B cell (primary cell): ENCODE results near the gene ANKRD23. TPM values are rescaled to one million over a fixed set of nuclear protein-coding genes. Genes with fewer than 3 reads are reported as not detected.

ENCODE experiments used
- ATAC-seq: fragments of 200-7000 bp; cut with Tn5 transposase; one replicate; pipeline ENCODE4 v1.10.0; 2021; ENCODE audit warnings: low read depth, mild to moderate bottlenecking, moderate number of reproducible peaks, moderate library complexity
- CTCF ChIA-PET: fragments of 350-600 bp; sonication (Branson Sonifier 250); formaldehyde crosslinking; loops from one replicate; lab custom pipeline; 2021; ENCODE audit warnings: antibody characterized with exemption, inconsistent platforms; lab: Charles Lee
- POLR2A ChIA-PET: fragments of 350-600 bp; sonication (Branson Sonifier 250); formaldehyde crosslinking; loops from one replicate; lab custom pipeline; 2021; ENCODE audit warnings: antibody characterized with exemption; lab: Charles Lee
- DNase-seq: peaks from one replicate; pipeline ENCODE4 v3.0.0; 2013
- H2AFZ ChIP-seq: 2 replicates; pipeline ENCODE4 v1.6.1; 2012; ENCODE audit warnings: mild to moderate bottlenecking, low read depth, low read length; ENCODE audit not compliant: insufficient read depth, poor library complexity, severe bottlenecking
- H3K27ac ChIP-seq, 2 donors: 1 replicate in 1 of 2; 2 replicates in 1 of 2; pipeline ENCODE4 v1.5.1; 2012 to 2013; ENCODE audit warnings: low read length in 2 of 2, mild to moderate bottlenecking in 2 of 2, moderate library complexity in 1 of 2
- H3K27me3 ChIP-seq, 4 experiments: fragments of 200-600 bp in 1 of 4; sonication (generic) in 1 of 4; replicated peaks in 1 of 4; 1 replicate in 2 of 4; 2 replicates in 2 of 4; pipeline versions ENCODE4 v1.6.1 to v1.7.0; 2013 to 2016; ENCODE audit warnings: low read length in 3 of 4, mild to moderate bottlenecking in 2 of 4, mixed read lengths in 1 of 4, moderate library complexity in 1 of 4; ENCODE audit not compliant: insufficient read depth in 4 of 4, control insufficient read depth in 3 of 4; ENCODE audit errors: control extremely low read depth in 1 of 4
- H3K36me3 ChIP-seq, 2 experiments: replicated peaks in 1 of 2; 1 replicate in 1 of 2; 2 replicates in 1 of 2; pipeline versions ENCODE4 v1.6.1 to v1.7.1; 2013; ENCODE audit warnings: low read length in 1 of 2; ENCODE audit not compliant: insufficient read depth in 2 of 2, control insufficient read depth in 1 of 2; ENCODE audit errors: control extremely low read depth in 1 of 2, extremely low read depth in 1 of 2
- H3K4me1 ChIP-seq, 2 donors: fragments of 200-600 bp in 1 of 2; sonication (generic) in 1 of 2; 1 replicate in 1 of 2; 2 replicates in 1 of 2; pipeline versions ENCODE4 v1.5.1 to v1.6.1; 2013 to 2017; ENCODE audit warnings: low read length in 2 of 2; ENCODE audit not compliant: control insufficient read depth in 2 of 2, insufficient read depth in 2 of 2
- H3K4me2 ChIP-seq: replicated peaks from 2 replicates; pipeline ENCODE3; 2012; ENCODE audit warnings: mild to moderate bottlenecking, low read depth, low read length; ENCODE audit not compliant: poor library complexity, severe bottlenecking
- H3K4me3 ChIP-seq, 5 experiments: fragments of 200-600 bp in 1 of 5; sonication (generic) in 1 of 5; 1 replicate in 3 of 5; 2 replicates in 2 of 5; pipeline versions ENCODE4 v1.5.1 to v1.7.0; 2011 to 2016; ENCODE audit warnings: low read length in 4 of 5, mild to moderate bottlenecking in 4 of 5, low read depth in 2 of 5, control low read depth in 1 of 5, moderate library complexity in 1 of 5; ENCODE audit not compliant: insufficient read depth in 1 of 5; ENCODE audit errors: control extremely low read depth in 1 of 5, extremely low read depth in 1 of 5
- H3K79me2 ChIP-seq: fragments of 200-600 bp; sonication (generic); one replicate; pipeline ENCODE4 v1.6.0; 2016; ENCODE audit warnings: low read length; ENCODE audit not compliant: control insufficient read depth, insufficient read depth
- H3K9ac ChIP-seq: fragments of 200-600 bp; sonication (generic); 2 replicates; pipeline ENCODE4 v1.6.1; 2017; ENCODE audit warnings: mild to moderate bottlenecking, low read length, moderate library complexity
- H3K9me3 ChIP-seq, 3 donors: one replicate each; pipeline versions ENCODE4 v1.6.1 to v1.7.1; 2013; ENCODE audit warnings: low read length in 2 of 3; ENCODE audit not compliant: control insufficient read depth in 2 of 3, insufficient read depth in 1 of 3; ENCODE audit errors: control extremely low read depth in 1 of 3
- H4K20me1 ChIP-seq: 2 replicates; pipeline ENCODE4 v1.6.0; 2012; ENCODE audit warnings: mild to moderate bottlenecking, low read length; ENCODE audit not compliant: insufficient read depth, control insufficient read depth, poor library complexity, severe bottlenecking
- H3K27ac Mint-ChIP-seq: one replicate; pipeline ENCODE4 v1.8.0; 2021; ENCODE audit warnings: mixed read lengths
- H3K27me3 Mint-ChIP-seq: one replicate; pipeline ENCODE4 v1.8.0; 2021; ENCODE audit warnings: mixed read lengths
- H3K4me1 Mint-ChIP-seq: one replicate; pipeline ENCODE4 v1.8.0; 2021; ENCODE audit warnings: mixed read lengths
- H3K4me3 Mint-ChIP-seq: one replicate; pipeline ENCODE4 v1.8.0; 2021; ENCODE audit warnings: mixed read lengths
- H3K9me3 Mint-ChIP-seq: one replicate; pipeline ENCODE4 v1.8.0; 2022; ENCODE audit warnings: mixed read lengths; ENCODE audit not compliant: insufficient read depth
- CTCF ChIP-seq: fragments of 200-600 bp; IDR thresholded peaks from one replicate; pipeline ENCODE4 v1.8.0; 2022; ENCODE audit warnings: antibody characterized with exemption, mild to moderate bottlenecking
- EZH2 ChIP-seq: IDR thresholded peaks from 2 replicates; pipeline ENCODE4 v1.6.1; 2012; ENCODE audit warnings: borderline replicate concordance, low read depth, mild to moderate bottlenecking, moderate library complexity, low read length; ENCODE audit not compliant: insufficient read depth, poor library complexity, severe bottlenecking
- WGBS: methylation state at CpG from one replicate; pipeline ENCODE4 v1.1.5; 2013; ENCODE audit warnings: missing lambda C conversion rate; ENCODE audit not compliant: insufficient coverage; 5-methylcytosine and 5-hydroxymethylcytosine counted together
- intact Hi-C: fragments of 100-400 bp; cut with micrococcal nuclease; formaldehyde crosslinking; loops from one replicate; pipeline ENCODE4 v1.10.0; 2022
- polyA plus RNA-seq: library from polyadenylated mRNA; depleted of rRNA; stranded (reverse); fragments of >200 nt; gene quantifications from 2 replicates; pipeline ENCODE4 v1.2.3, GENCODE V29; 2012
- small RNA-seq: library from RNA; depleted of rRNA; stranded (forward); fragments of <200 nt; gene quantifications from one replicate; pipeline ENCODE3, GENCODE V24; 2012; ENCODE audit warnings: low replicate concordance, low read depth; ENCODE audit not compliant: insufficient read length
- total RNA-seq, 2 donors: library from RNA; stranded (reverse); fragments of 120-200 nt in 1 of 2; gene quantifications; 1 replicate in 1 of 2; 2 replicates in 1 of 2; pipeline versions ENCODE4 v1.2.3 to v1.2.4, GENCODE V29; 2013 to 2022

ANKRD23 gene
- total and polyA plus RNA-seq, 2 donors (not counting 1 experiment from before 2014, with no cell fraction given), result 8.8 to 11.3 TPM

GRCh38 chr2:96788442-96789244 is 55.2 kb downstream of the ANKRD23 start:
- Histone ChIP-seq H3K4me2 (no peak overlapping the region), H3K9me3 (no peaks in the 10 kb centered on the region), H2AFZ (no peak overlapping the region), H3K27me3 (no peaks in the 10 kb centered on the region), H3K9ac (no peak overlapping the region), H3K27ac (no peak overlapping the region), H4K20me1 (peaks cover 18% of the 10 kb centered on the region), H3K79me2 (peaks cover 29% of the 10 kb centered on the region), H3K4me1 (no peaks in the 10 kb centered on the region), H3K36me3 (no peaks in the 10 kb centered on the region), H3K4me3 (no peak overlapping the region)
- ChIA-PET POLR2A (interaction anchor here (0.6 kb wide), 1 partner anchor 9 kb away, joined by 5 read pairs; no protein-coding TSS in a partner anchor), CTCF (no interaction called here)
- no peak for ATAC-seq
- H3K4me1 Mint-ChIP-seq, result peaks cover 1% of the 10 kb centered on the region
- H3K9me3 Mint-ChIP-seq, result no peaks in the 10 kb centered on the region
- whole genome bisulfite sequencing, result 91% methylated on average over 16 of the region's 17 CpGs
- H3K27ac Mint-ChIP-seq, result no peak overlapping the region
- H3K27me3 Mint-ChIP-seq, result no peaks in the 10 kb centered on the region
- intact Hi-C loops, result no loop called here
- no peak overlapping the region for H3K4me3 Mint-ChIP-seq
- no peak for DNase-seq
- no peak for TF ChIP-seq CTCF
- TF ChIP-seq EZH2, result no peak

Small RNAs within 50 kb of the gene (small RNA-seq; reads per million reads assigned to genes)
- not detected for gene MIR3127

Other genes with a start within 250 kb of the ANKRD23 start
- 55.4 and 56.9 TPM in 2 replicates for gene KANSL3, start 205.7 kb downstream of the ANKRD23 start, total RNA-seq
- 22.2 and 24.3 TPM in 2 replicates for gene KANSL3, start 205.7 kb downstream of the ANKRD23 start, polyA plus RNA-seq
- not detected in 2 replicates for gene FER1L5, start 201.3 kb downstream of the ANKRD23 start, total RNA-seq
- not detected in 2 replicates for gene FER1L5, start 201.3 kb downstream of the ANKRD23 start, polyA plus RNA-seq
- 10.7 TPM in 2 replicates for gene LMAN2L, start 104.0 kb downstream of the ANKRD23 start, total RNA-seq
- gene LMAN2L, start 104.0 kb downstream of the ANKRD23 start, polyA plus RNA-seq, result 5.6 and 5.7 TPM in 2 replicates
- 24.0 and 25.6 TPM in 2 replicates for gene CNNM4, start 83.1 kb downstream of the ANKRD23 start, total RNA-seq
- 13.0 and 15.1 TPM in 2 replicates for gene CNNM4, start 83.1 kb downstream of the ANKRD23 start, polyA plus RNA-seq
- 52.1 and 54.7 TPM in 2 replicates for gene CNNM3, start 27.8 kb downstream of the ANKRD23 start, total RNA-seq
- gene CNNM3, start 27.8 kb downstream of the ANKRD23 start, polyA plus RNA-seq, result 23.8 and 28.8 TPM in 2 replicates
- gene ANKRD39, start 14.0 kb upstream of the ANKRD23 start, total RNA-seq, result 14.8 and 16.8 TPM in 2 replicates
- gene ANKRD39, start 14.0 kb upstream of the ANKRD23 start, polyA plus RNA-seq, result 12.8 and 19.3 TPM in 2 replicates
- gene SEMA4C, start 26.1 kb upstream of the ANKRD23 start, total RNA-seq, result 0.68 and 0.94 TPM in 2 replicates
- 0.28 and 3.2 TPM in 2 replicates for gene SEMA4C, start 26.1 kb upstream of the ANKRD23 start, polyA plus RNA-seq
- not detected in 2 replicates for gene FAM178B, start 142.6 kb upstream of the ANKRD23 start, total RNA-seq
- gene FAM178B, start 142.6 kb upstream of the ANKRD23 start, polyA plus RNA-seq, result not detected in 2 replicates